Left cardiac atrium (tissue), 4 donors: ENCODE measurements around the gene SIRPB1. TPM values are rescaled to one million over a fixed set of nuclear protein-coding genes. Genes with fewer than 3 reads are reported as not detected.
"Not testable (repeated sequence)": the region's sequence is repeated elsewhere in the genome, so short reads cannot be mapped to it uniquely, and the experiment has no call there.

Source experiments
- ATAC-seq, 2 donors: fragments of 200-7000 bp; cut with Tn5 transposase; one replicate each; pipeline ENCODE4 v1.9.1; 2020; ENCODE audit warnings: mild to moderate bottlenecking in 2 of 2, moderate library complexity in 2 of 2
- DNase-seq: peaks from one replicate; pipeline ENCODE4 v3.0.0-alpha.2; 2020
- intact Hi-C, 2 donors: fragments of 100-400 bp; cut with DNase I; formaldehyde crosslinking; loops; one replicate each; pipeline versions ENCODE4 v1.14.1 to v1.15.1; 2022 to 2023
- total RNA-seq, 2 donors: library from RNA; stranded (reverse); fragmentation: NEBNext Ultra II Directional; extraction: Animal tissue kit (Norgen Biotek cat#: 25700); gene quantifications; one replicate each; pipeline ENCODE4 v1.2.1, GENCODE V29; 2021
- donor health status: DM: no; HTN: yes; CAD: no.
- donor health status: DM: no; HTN: yes; CAD: no; lungs with severe emphysema.
- donor health status: DM: yes; HTN: yes; CAD: no.
- donor health status: Dilated cardiomyopathy.

Gene SIRPB1
- total RNA-seq, 2 donors from 2014 or later, result 0.58 to 1.7 TPM

- intact Hi-C loops, ATAC-seq, DNase-seq: not testable (repeated sequence)
Observed at GRCh38 chr20:1638643-1639042, 18.8 kb upstream of the SIRPB1 start.

- intact Hi-C loops, result no loop called here
- DNase-seq, result no peak
- no peak for ATAC-seq
Observed at GRCh38 chr20:1637755-1638154, 17.9 kb upstream of the SIRPB1 start.

- ATAC-seq (no peak), DNase-seq (no peak)
- intact Hi-C loops, result no loop called here
Observed at GRCh38 chr20:1637226-1637625, 17.4 kb upstream of the SIRPB1 start.

- DNase-seq (no peak), ATAC-seq (no peak)
- intact Hi-C loops, result no loop called here
Observed at GRCh38 chr20:1636621-1637020, 16.8 kb upstream of the SIRPB1 start.

GRCh38 chr20:1635291-1635979, 15.6 kb upstream of the SIRPB1 start:
- DNase-seq (no peak), ATAC-seq (no peak)
- intact Hi-C loops, result no loop called here

- peak in 1 of 2 donors; percentile 21 for ATAC-seq
- no peak for DNase-seq
- intact Hi-C loops, result no loop called here
Observed at GRCh38 chr20:1633535-1633934, 13.7 kb upstream of the SIRPB1 start.

- no peak for DNase-seq
- peak in 1 of 2 donors; percentile 56 for ATAC-seq
- intact Hi-C loops, result no loop called here
Observed at GRCh38 chr20:1632178-1632577, 12.4 kb upstream of the SIRPB1 start.

GRCh38 chr20:1631309-1632151, 11.7 kb upstream of the SIRPB1 start:
- ATAC-seq (peak; percentile 34 to 89), DNase-seq (no peak)
- intact Hi-C loops, result no loop called here

- ATAC-seq (no peak), DNase-seq (no peak)
- intact Hi-C loops, result no loop called here
Observed at GRCh38 chr20:1630186-1630585, 10.4 kb upstream of the SIRPB1 start.

GRCh38 chr20:1629321-1629720, 9.5 kb upstream of the SIRPB1 start:
- ATAC-seq (no peak), DNase-seq (no peak)
- intact Hi-C loops, result no loop called here

GRCh38 chr20:1628621-1629020, 8.8 kb upstream of the SIRPB1 start:
- DNase-seq (no peak), ATAC-seq (no peak)
- intact Hi-C loops, result no loop called here

GRCh38 chr20:1627200-1627550, 7.4 kb upstream of the SIRPB1 start:
- ATAC-seq, result no peak
- DNase-seq, result no peak
- intact Hi-C loops, result no loop called here

GRCh38 chr20:1626528-1627199, 6.9 kb upstream of the SIRPB1 start:
- intact Hi-C loops, result no loop called here
- no peak for DNase-seq
- ATAC-seq, result no peak

GRCh38 chr20:1625083-1625690, 5.4 kb upstream of the SIRPB1 start:
- no peak for DNase-seq
- intact Hi-C loops, result no loop called here
- no peak for ATAC-seq

GRCh38 chr20:1623501-1624205, 3.8 kb upstream of the SIRPB1 start:
- intact Hi-C loops, result no loop called here
- ATAC-seq, result no peak
- no peak for DNase-seq

GRCh38 chr20:1622450-1622849, 2.6 kb upstream of the SIRPB1 start:
- DNase-seq, result no peak
- no peak for ATAC-seq
- intact Hi-C loops, result no loop called here

GRCh38 chr20:1621316-1621715, 1.5 kb upstream of the SIRPB1 start:
- ATAC-seq, result peak in 1 of 2 donors; percentile 14
- intact Hi-C loops, result no loop called here
- no peak for DNase-seq

GRCh38 chr20:1618954-1619540, 762 bp downstream of the SIRPB1 start:
- DNase-seq (no peak), ATAC-seq (peak in 1 of 2 donors; percentile 47)
- intact Hi-C loops, result no loop called here

GRCh38 chr20:1618479-1618878, 1.3 kb downstream of the SIRPB1 start:
- intact Hi-C loops, result no loop called here
- ATAC-seq (no peak), DNase-seq (no peak)
